ENCODE data around the gene ARHGEF40. TPM values are rescaled to one million over a fixed set of nuclear protein-coding genes. Genes with fewer than 3 reads are reported as not detected.

Gene ARHGEF40
- total RNA-seq, 1 experiment from 2014 or later, result 74.2 TPM

DNA sequence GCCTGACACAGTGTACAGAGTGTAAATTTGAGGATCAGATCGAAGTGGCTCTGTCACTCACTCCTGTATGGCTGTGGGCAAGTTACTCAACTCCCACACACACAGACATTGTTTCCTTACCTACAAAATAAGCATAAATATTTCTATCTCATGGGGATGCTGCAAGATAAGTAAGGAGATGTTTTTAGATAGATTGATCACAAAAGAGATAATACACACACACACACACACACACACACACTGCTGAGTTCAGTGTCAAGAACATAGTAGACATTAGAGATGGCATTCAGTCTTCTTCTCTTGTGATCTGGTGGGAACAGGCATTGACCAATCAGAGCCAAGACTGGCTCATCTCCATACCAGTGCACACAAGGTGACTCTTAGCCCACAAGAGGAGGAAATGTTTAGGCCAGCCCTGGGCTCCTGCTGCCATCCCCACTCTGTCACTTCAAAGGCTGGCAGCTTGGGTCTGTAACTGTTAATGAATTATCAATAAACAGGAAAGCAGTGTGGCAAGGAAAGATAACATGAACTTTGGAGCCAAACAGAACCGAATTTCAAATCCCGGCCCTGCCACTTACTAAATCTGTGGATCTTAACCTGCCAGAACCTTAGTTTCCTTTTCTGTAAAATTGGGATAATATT is 15.9 kb upstream of the ARHGEF40 start:
- peaks cover 7% of the 10 kb centered on the region for H3K4me1 Mint-ChIP-seq
- H3K27ac Mint-ChIP-seq, result no peak overlapping the region
- ATAC-seq, result peak; percentile 82
- H3K4me3 Mint-ChIP-seq, result no peak overlapping the region
- H3K9me3 Mint-ChIP-seq, result no peaks in the 10 kb centered on the region
- H3K36me3 Mint-ChIP-seq, result no peaks in the 10 kb centered on the region
- ChIA-PET CTCF (interaction anchor here (0.5 to 1.3 kb wide), 4 partner anchors 14 to 44 kb away, joined by 3 to 5 read pairs (median 4); partner anchors contain the start of gene ZNF219), POLR2A (no interaction called here)
- no peak for DNase-seq (ENCODE audit: low spot score)
- TF ChIP-seq ZNF232 (CRISPR knock-in tag; IDR thresholded peaks at IDR 0.05) (no peak), GABPB1 (CRISPR knock-in tag; IDR thresholded peaks at IDR 0.05) (peak; percentile 45; the same call in 1 of the 2 replicates)
- TF ChIP-seq, protein P1, sequence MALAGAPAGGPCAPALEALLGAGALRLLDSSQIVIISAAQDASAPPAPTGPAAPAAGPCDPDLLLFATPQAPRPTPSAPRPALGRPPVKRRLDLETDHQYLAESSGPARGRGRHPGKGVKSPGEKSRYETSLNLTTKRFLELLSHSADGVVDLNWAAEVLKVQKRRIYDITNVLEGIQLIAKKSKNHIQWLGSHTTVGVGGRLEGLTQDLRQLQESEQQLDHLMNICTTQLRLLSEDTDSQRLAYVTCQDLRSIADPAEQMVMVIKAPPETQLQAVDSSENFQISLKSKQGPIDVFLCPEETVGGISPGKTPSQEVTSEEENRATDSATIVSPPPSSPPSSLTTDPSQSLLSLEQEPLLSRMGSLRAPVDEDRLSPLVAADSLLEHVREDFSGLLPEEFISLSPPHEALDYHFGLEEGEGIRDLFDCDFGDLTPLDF (CRISPR knock-in tag; IDR thresholded peaks at IDR 0.05), result no peak
- H3K27me3 Mint-ChIP-seq (ENCODE audit: low read depth), result no peaks in the 10 kb centered on the region; the same call in 1 of the 2 replicates

DNA sequence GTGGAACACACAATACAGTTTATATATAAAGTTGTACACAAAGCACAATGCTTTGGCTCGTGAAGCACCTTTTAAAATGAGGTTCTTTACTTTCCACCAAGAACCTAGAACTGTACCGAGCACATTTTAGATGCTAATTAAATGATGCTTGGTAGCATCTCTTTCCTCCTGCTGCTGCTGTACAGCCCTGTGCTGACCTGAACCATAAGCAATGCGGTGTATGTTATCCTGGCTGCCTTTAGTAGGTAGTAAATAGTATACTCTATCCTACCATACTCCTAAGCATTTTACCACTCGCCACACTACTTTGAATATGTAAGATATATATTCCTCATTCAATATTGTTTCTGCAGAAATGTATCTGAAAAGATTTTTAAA is 15.3 kb upstream of the ARHGEF40 start:
- Mint-ChIP-seq H3K4me1 (peaks cover 7% of the 10 kb centered on the region), H3K27me3 (ENCODE audit: low read depth) (no peaks in the 10 kb centered on the region; the same call in 1 of the 2 replicates), H3K4me3 (no peak overlapping the region), H3K27ac (no peak overlapping the region), H3K36me3 (no peaks in the 10 kb centered on the region), H3K9me3 (no peaks in the 10 kb centered on the region)
- ATAC-seq (no peak), DNase-seq (ENCODE audit: low spot score) (no peak)
- CTCF ChIA-PET, result no interaction called here
- POLR2A ChIA-PET, result no interaction called here
- TF ChIP-seq, protein P1 (CRISPR knock-in tag; IDR thresholded peaks at IDR 0.05), result no peak
- TF ChIP-seq, protein P2, sequence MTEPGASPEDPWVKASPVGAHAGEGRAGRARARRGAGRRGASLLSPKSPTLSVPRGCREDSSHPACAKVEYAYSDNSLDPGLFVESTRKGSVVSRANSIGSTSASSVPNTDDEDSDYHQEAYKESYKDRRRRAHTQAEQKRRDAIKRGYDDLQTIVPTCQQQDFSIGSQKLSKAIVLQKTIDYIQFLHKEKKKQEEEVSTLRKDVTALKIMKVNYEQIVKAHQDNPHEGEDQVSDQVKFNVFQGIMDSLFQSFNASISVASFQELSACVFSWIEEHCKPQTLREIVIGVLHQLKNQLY (CRISPR knock-in tag; IDR thresholded peaks at IDR 0.05), result no peak
- TF ChIP-seq, protein P3, sequence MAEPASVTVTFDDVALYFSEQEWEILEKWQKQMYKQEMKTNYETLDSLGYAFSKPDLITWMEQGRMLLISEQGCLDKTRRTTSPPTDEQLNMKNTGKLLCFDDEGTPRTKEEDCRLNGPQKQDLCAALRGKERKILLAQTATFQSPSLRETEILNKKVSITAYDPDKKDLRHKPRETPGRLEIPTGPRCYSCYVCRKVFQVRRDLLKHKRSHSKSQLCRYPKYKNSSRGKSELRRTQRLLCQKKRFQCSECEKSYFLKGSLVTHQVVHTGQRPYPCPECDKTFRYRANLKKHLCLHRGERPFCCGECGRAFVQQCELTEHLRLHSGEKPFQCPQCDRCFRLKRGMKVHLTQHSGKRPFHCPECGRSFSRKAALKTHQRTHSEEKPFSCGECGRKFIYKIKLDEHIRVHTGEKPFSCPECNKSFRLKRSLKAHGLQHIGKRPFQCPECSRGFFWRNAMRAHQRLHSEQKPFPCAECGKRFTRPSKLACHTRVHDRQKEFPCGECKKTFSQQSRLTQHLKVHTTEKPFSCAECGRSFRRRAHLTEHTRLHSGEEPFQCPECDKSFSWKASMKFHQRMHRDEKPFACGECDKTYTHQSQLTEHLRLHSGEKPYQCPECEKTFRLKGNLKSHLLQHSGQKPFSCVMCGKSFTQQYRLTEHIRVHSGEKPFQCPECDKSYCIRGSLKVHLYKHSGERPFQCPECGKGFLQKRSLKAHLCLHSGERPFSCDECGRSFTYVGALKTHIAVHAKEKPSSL (CRISPR knock-in tag; conservative IDR thresholded peaks at IDR 0.05), result no peak
- TF ChIP-seq FOXP1 (CRISPR knock-in tag; IDR thresholded peaks at IDR 0.05; ENCODE audit: borderline replicate concordance), result no peak
- no peak for TF ChIP-seq ZNF396 (CRISPR knock-in tag; IDR thresholded peaks at IDR 0.05; ENCODE audit: borderline replicate concordance)
- TF ChIP-seq, protein P4, sequence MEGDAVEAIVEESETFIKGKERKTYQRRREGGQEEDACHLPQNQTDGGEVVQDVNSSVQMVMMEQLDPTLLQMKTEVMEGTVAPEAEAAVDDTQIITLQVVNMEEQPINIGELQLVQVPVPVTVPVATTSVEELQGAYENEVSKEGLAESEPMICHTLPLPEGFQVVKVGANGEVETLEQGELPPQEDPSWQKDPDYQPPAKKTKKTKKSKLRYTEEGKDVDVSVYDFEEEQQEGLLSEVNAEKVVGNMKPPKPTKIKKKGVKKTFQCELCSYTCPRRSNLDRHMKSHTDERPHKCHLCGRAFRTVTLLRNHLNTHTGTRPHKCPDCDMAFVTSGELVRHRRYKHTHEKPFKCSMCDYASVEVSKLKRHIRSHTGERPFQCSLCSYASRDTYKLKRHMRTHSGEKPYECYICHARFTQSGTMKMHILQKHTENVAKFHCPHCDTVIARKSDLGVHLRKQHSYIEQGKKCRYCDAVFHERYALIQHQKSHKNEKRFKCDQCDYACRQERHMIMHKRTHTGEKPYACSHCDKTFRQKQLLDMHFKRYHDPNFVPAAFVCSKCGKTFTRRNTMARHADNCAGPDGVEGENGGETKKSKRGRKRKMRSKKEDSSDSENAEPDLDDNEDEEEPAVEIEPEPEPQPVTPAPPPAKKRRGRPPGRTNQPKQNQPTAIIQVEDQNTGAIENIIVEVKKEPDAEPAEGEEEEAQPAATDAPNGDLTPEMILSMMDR (IDR thresholded peaks at IDR 0.05), result no peak
- TF ChIP-seq RELA (CRISPR knock-in tag; IDR thresholded peaks at IDR 0.05; ENCODE audit: borderline replicate concordance), result no peak
- no peak for TF ChIP-seq JAZF1 (CRISPR knock-in tag; IDR thresholded peaks at IDR 0.05)
- no peak for TF ChIP-seq FOXK1 (CRISPR knock-in tag; IDR thresholded peaks at IDR 0.05)
- TF ChIP-seq NR1H2 (CRISPR knock-in tag; IDR thresholded peaks at IDR 0.05), result no peak
- TF ChIP-seq NFYB (CRISPR knock-in tag; conservative IDR thresholded peaks at IDR 0.05; ENCODE audit: low read depth), result no peak
- TF ChIP-seq, protein P5, sequence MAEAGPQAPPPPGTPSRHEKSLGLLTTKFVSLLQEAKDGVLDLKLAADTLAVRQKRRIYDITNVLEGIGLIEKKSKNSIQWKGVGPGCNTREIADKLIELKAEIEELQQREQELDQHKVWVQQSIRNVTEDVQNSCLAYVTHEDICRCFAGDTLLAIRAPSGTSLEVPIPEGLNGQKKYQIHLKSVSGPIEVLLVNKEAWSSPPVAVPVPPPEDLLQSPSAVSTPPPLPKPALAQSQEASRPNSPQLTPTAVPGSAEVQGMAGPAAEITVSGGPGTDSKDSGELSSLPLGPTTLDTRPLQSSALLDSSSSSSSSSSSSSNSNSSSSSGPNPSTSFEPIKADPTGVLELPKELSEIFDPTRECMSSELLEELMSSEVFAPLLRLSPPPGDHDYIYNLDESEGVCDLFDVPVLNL (CRISPR knock-in tag; IDR thresholded peaks at IDR 0.05; ENCODE audit: borderline replicate concordance, low read depth), result no peak
- TF ChIP-seq, protein P6, sequence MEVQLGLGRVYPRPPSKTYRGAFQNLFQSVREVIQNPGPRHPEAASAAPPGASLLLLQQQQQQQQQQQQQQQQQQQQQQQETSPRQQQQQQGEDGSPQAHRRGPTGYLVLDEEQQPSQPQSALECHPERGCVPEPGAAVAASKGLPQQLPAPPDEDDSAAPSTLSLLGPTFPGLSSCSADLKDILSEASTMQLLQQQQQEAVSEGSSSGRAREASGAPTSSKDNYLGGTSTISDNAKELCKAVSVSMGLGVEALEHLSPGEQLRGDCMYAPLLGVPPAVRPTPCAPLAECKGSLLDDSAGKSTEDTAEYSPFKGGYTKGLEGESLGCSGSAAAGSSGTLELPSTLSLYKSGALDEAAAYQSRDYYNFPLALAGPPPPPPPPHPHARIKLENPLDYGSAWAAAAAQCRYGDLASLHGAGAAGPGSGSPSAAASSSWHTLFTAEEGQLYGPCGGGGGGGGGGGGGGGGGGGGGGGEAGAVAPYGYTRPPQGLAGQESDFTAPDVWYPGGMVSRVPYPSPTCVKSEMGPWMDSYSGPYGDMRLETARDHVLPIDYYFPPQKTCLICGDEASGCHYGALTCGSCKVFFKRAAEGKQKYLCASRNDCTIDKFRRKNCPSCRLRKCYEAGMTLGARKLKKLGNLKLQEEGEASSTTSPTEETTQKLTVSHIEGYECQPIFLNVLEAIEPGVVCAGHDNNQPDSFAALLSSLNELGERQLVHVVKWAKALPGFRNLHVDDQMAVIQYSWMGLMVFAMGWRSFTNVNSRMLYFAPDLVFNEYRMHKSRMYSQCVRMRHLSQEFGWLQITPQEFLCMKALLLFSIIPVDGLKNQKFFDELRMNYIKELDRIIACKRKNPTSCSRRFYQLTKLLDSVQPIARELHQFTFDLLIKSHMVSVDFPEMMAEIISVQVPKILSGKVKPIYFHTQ (CRISPR knock-in tag; IDR thresholded peaks at IDR 0.05), result no peak
- TF ChIP-seq ZBTB21 (CRISPR knock-in tag; IDR thresholded peaks at IDR 0.05; ENCODE audit: borderline replicate concordance), result no peak
- TF ChIP-seq NR2C2 (CRISPR knock-in tag; IDR thresholded peaks at IDR 0.05), result no peak
- TF ChIP-seq ZNF263 (CRISPR knock-in tag; IDR thresholded peaks at IDR 0.05; ENCODE audit: low read depth), result no peak
- no peak for TF ChIP-seq CREB1 (CRISPR knock-in tag; IDR thresholded peaks at IDR 0.05)
- no peak for TF ChIP-seq PRRX2 (CRISPR knock-in tag; IDR thresholded peaks at IDR 0.05)

Measured in WTC11 (cell line).